ENCODE results near the gene NMS. TPM values are rescaled to one million over a fixed set of nuclear protein-coding genes. Genes with fewer than 3 reads are reported as not detected.

Gene NMS
- total RNA-seq, 1 donor from 2014 or later: not detected

DNA sequence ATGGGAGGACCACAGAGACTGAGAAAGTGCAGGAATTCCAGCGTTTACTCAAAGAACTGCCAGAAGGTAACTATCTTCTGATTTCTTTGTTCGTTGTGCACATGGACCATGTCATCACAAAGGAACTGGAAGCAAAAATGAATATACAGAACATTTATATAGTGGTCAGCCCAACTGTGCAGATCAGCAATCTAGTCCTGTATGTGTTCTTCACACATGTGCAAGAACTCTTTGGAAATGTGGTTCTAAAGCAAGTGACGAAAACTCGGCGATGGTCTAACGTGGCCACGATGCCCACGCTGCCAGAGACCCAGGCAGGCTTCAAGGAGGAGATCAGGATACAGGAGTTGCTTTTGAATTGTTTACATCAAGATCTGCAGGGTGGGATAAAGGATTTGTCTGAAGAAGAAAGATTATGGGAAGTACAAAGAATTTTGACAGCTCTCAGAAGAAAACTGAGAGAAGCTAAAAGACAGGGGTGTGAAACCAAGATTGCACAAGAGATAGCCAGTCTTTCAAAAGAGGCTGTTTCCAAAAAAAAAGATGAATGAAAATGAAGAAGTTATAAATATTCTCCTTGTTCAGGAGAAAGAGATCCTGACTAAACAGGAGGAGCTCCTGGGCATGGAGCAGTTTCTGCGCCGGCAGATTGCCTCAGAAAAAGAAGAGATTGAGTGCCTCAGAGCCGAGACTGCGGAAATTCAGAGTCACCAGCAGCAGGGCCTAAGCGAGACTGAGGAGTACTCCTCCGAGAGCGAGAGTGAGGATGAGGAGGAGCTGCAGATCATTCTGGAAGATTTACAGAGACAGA lies 44.5 kb upstream of the NMS start:
- DNase-seq (ENCODE audit: low read depth): no peak
- no peak for TF ChIP-seq CTCF (IDR thresholded peaks at IDR 0.05; ENCODE audit: insufficient read depth, low read length, poor library complexity, severe bottlenecking)
- Histone ChIP-seq H3K4me3 (ENCODE audit: low read depth, low read length) (no peak overlapping the region), H3K27me3 (ENCODE audit: control insufficient read depth, insufficient read depth, low read length) (no peaks in the 10 kb centered on the region), H3K36me3 (ENCODE audit: control insufficient read depth, insufficient read depth, low read length) (no peaks in the 10 kb centered on the region)

DNA sequence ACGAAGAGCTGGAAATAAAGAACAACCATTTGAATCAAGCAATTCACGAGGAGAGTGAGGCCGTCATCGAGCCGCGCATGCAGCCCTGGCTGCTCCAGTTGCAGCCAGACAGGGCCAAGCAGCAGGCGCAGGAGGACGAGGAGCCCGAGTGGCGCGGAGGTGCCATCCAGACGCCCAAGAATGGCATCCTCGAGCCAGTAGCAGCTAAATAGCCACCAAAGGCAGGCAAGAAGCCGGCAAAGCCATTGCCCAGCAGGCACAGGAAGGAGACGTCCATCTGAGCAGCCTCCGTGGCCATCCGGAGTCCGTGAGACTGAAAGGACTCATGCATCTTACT lies 43.9 kb upstream of the NMS start:
- Histone ChIP-seq H3K36me3 (ENCODE audit: control insufficient read depth, insufficient read depth, low read length) (no peaks in the 10 kb centered on the region), H3K4me3 (ENCODE audit: low read depth, low read length) (no peak overlapping the region), H3K27me3 (ENCODE audit: control insufficient read depth, insufficient read depth, low read length) (no peaks in the 10 kb centered on the region)
- no peak for DNase-seq (ENCODE audit: low read depth)
- TF ChIP-seq CTCF (IDR thresholded peaks at IDR 0.05; ENCODE audit: insufficient read depth, low read length, poor library complexity, severe bottlenecking): no peak

DNA sequence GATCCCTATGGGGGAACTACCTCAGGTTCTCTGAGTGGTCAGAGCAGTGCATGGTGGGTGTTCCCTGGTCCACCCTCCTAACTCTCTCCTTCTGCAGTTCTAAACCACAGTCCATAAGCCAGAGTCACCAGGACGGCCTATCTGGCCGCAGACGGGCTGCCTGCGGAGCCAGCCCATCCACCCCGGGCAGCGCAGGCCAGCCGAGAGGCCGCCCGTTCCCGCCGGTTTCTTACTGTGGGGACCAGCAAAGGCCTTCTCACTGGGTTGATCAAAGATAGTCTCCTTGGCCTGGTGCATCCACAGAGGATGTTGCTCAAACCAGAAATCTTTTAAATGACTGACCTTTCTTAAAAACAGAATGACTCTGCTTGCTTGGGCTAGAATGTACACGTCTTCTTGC lies 43.2 kb upstream of the NMS start:
- Histone ChIP-seq H3K27me3 (ENCODE audit: control insufficient read depth, insufficient read depth, low read length) (no peaks in the 10 kb centered on the region), H3K36me3 (ENCODE audit: control insufficient read depth, insufficient read depth, low read length) (no peaks in the 10 kb centered on the region)
- TF ChIP-seq CTCF (IDR thresholded peaks at IDR 0.05; ENCODE audit: insufficient read depth, low read length, poor library complexity, severe bottlenecking): no peak

GRCh38 chr2:100427627-100428258 lies 42.5 kb upstream of the NMS start:
- no peak overlapping the region for H3K4me3 ChIP-seq (ENCODE audit: low read depth, low read length)
- TF ChIP-seq CTCF (IDR thresholded peaks at IDR 0.05; ENCODE audit: insufficient read depth, low read length, poor library complexity, severe bottlenecking): peak; percentile 46
- H3K27me3 ChIP-seq (ENCODE audit: control insufficient read depth, insufficient read depth, low read length): no peaks in the 10 kb centered on the region
- DNase-seq (ENCODE audit: low read depth): no peak
- no peaks in the 10 kb centered on the region for H3K36me3 ChIP-seq (ENCODE audit: control insufficient read depth, insufficient read depth, low read length)

More for the DNA sequence above, 43.2 kb upstream of the NMS start:
- no peak for DNase-seq (ENCODE audit: low read depth)
- no peak overlapping the region for H3K4me3 ChIP-seq (ENCODE audit: low read depth, low read length)

DNA sequence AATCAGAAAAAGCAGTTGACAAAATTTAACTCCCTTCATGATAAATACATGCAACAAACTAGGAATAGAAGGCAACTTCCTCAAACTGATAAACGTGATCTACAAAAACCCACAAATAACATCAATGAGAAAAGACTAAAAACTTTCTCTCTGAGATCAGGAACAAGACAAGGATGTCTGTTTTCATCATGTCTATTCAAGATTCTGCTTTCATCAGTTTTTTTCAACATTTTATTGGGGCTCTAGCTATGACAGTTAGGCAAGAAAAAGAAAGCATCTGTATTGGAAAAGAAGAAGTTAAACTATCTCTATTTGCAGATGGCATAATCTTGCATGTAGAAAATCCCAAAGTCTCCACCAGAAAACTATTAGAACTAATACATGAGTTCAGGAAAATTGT lies 40.6 kb upstream of the NMS start:
- no peak overlapping the region for H3K4me3 ChIP-seq (ENCODE audit: low read depth, low read length)
- no peaks in the 10 kb centered on the region for H3K27me3 ChIP-seq (ENCODE audit: control insufficient read depth, insufficient read depth, low read length)
- H3K36me3 ChIP-seq (ENCODE audit: control insufficient read depth, insufficient read depth, low read length): no peaks in the 10 kb centered on the region
- no peak for DNase-seq (ENCODE audit: low read depth)
- TF ChIP-seq CTCF (IDR thresholded peaks at IDR 0.05; ENCODE audit: insufficient read depth, low read length, poor library complexity, severe bottlenecking): no peak

All from kidney epithelial cell (primary cell).